NCI-H1694 (cell line): ENCODE data around the gene CHCHD5.
"Not testable (repeated sequence)": the region's sequence is repeated elsewhere in the genome, so short reads cannot be mapped to it uniquely, and the experiment has no call there.

Experiments used
- DNase-seq: peaks from one replicate; lab custom pipeline; 2025; lab: John Stamatoyannopoulos, UW

CHCHD5 gene

DNA sequence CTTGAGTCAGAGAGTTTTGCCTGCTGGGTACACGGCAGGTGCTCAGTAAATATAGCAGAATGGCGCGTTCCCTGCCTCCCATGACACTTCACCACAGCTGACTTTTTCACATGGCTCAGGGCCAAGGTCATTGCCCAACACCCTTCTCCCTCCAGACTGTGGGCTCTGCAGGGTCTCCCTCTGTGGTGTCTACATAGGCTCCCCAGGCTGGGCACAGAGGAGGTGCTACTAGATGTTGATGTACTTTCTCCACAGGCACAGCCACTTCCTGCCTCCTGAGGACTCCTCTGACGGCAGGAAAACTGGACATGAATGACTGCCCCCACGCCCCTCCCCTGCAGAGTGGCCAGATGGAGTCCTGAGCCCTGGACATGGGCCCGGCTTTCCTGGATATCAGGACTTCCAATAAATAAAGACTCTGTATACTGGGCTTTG, 4.2 kb downstream of the CHCHD5 start:
- DNase-seq, result no peak

DNA sequence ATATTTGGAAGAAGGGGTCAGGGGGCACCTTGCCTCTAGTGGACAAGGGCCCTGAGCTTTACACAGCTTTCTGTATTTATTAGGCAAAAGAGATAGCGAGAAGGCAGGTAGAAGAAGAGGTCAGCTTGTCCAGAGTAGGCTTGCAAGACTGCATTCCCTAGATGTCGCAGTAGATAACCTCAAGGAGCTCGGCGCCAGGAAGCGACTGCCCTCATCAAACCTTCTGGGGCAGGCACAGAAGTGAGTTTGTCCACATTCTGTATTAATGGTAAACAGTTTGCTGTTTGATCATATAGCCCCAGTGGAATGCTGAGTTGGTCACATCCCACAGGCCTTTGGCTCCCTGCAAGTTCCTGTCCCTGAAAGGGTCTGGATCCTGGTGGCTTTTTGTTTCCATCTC, 7.0 kb downstream of the CHCHD5 start:
- DNase-seq, result no peak

DNA sequence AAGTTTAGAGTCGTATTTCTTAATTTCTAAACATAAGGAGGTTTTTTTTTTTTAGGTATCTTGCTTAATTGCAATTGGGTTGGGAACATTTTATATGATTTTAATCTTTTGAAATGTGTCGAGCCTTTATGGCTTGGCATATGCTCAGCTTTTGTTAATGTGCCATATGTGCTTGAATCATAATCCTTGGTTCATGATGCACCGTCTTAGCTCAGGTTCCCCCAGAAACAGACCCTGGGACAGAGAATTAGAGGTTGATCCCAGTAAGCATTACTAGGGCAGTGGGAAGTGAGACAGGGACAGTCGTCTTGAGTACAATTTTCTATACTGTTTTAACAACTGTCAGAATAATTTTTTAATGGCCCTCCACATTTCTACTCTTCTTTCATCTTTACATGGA, 9.3 kb downstream of the CHCHD5 start:
- no peak for DNase-seq

DNA sequence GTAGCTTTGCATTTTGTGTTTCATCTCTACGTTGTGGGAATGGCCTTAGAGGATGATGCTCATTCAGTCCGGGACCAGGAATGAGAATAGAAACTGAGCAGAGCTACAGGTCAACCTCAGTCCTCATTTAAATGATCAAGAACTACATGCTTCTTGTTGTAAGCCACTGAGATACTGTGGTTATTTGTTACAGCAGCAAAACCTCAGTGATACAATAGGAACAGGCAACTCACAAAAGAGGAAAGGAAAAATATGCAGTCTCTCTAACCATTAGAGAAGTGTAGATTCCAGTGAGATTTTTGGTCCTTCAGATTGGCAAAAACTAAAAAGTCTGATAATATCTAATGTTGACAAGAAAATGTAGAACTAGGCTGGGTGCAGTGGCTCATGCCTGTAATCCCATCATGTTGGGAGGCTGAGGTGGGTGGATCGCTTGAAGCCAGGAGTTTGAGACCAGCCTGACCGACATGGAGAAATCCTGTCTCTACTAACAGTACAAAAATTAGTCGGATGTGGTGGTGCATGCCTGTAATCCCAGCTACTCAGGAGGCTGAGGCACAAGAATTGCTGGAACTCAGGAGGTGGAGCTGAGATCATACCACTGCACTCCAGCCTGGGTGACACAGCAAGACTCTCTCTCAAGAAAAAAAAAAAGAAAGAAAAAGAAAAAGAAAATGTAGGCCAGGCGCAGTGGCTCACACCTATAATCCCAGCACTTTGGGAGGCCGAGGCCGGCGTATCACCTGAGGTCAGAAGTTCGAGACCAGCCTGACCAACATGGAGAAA, 13.3 kb downstream of the CHCHD5 start:
- DNase-seq, result no peak

DNA sequence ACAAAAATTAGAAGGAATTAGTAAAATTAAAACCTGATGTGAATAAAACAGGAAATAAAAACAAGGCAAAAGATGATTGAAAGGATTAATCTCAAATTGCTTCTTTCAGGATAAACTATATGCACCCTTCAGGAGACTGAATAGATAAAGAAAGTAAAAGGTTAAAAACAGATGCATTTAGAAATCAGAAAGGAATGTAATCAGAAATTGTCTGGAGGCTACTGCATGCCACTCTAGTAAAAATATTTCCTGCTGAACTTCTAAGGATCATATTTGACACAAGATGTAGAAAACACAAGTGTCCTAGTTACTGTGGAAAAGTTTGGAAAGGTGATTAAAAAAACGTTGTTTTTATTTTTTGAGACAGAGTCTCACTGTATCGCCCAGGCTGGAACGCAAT, 16.2 kb downstream of the CHCHD5 start:
- DNase-seq, result no peak

DNA sequence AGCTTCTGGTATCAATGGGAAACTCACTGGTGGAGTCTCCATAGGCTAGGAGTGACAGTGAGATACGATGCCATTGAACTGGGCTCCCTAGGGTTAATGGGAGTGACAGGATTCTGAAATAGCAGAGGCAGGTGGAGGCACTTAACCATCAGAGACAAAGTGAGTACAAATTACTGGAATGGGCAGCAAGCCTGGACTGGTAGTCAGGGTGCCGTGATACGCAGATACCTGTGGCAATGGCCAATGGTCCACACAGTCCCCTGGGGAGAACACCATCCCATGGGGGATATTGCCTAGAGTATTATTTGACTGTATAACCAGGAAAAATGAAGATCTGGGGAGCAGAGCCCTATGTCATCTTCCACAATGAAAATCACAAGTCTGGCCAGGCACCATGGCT, 17.3 kb downstream of the CHCHD5 start:
- no peak for DNase-seq

DNA sequence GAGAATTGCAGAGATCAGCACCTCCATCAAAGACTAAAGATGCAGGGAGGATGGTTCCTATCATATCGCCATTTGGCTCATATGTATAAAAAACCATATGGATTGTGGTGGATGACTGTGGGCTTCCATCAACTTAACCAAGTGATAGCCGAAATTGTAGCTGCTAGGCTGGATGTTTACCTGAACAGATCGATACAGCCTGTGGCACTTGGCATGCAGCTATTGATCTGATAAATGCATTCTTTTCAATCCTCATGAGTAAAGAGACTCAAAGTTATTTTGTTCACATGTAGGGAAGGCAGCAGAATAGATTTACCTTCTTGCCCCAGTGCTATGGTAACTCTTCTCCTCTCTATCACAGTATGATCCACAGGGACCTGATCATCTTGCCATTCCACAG, 18.5 kb downstream of the CHCHD5 start:
- DNase-seq, result no peak

DNA sequence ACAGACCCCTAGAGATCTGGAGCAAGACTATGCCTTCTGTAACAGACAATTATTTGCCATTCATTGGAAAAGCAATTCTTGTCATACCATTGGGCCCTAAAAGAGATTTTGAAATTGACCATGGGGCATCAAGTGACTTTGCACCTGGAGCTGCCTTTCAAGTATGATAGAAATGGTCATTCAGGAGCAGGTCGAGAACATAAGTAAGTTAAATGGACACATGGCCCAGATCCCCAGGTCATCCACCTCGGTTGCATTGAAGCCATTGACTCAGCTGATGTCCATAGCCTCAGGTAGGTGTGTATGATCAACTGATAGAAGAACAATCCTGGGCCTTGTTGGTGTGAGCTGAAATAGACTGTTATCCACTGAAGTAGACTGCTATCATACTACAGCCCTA, 19.3 kb downstream of the CHCHD5 start:
- no peak for DNase-seq

DNA sequence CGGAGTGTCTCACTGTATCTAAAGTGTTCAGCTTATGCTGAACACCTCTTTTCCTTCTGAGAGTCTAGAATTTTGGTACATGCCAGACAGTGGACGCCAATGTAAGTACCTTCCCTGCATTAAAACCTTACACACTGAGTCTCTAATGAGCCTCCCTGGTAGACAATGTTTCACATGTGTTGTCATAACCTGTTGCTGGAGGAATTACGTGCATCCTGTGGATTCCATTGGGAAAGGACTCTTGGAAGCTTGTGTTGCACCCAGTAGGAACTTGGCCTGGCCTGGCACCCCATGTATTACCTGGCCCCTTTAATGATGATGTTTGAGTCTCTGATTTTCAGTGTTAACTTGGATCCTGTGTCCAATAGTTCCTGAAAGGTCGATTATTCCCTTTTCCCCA, 20.5 kb downstream of the CHCHD5 start:
- DNase-seq, result no peak

DNA sequence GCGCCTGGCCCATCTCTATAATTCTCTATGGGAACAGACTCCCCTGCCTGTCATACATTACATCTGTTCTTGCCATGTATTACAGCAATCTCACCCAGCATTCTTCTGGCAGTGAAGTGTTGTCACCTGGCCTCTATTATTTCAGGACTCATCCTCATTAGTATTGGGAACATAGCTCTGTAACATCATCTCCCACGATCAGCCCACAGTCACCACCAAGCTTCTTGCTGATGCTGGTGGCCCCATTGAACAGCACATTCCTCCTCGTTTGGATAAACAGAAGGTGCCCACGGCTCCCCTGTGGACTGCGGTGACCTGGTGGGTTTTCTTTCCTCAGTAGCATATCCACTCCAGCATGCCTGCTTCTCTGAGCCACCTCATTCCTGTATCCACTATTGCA, 21.5 kb downstream of the CHCHD5 start:
- no peak for DNase-seq

DNA sequence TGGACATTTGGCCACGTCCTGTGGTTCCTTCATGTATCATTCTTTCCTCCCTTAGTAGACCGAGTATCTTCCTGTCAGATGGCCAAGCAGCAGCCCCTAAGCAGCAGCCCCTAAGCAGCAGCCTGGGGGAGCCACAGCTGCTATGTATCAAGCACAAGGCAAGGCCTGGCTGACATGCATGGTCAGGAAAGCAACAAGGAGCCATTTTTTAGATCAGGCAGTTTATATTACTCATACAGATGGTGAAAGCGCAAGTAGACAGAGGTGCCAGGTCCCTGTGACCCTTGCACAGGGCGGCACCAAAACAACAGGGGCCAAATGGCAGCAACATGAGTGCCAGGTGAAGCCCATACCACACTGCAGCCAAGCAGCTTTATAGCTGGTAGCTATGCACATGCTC, 22.1 kb downstream of the CHCHD5 start:
- no peak for DNase-seq

DNA sequence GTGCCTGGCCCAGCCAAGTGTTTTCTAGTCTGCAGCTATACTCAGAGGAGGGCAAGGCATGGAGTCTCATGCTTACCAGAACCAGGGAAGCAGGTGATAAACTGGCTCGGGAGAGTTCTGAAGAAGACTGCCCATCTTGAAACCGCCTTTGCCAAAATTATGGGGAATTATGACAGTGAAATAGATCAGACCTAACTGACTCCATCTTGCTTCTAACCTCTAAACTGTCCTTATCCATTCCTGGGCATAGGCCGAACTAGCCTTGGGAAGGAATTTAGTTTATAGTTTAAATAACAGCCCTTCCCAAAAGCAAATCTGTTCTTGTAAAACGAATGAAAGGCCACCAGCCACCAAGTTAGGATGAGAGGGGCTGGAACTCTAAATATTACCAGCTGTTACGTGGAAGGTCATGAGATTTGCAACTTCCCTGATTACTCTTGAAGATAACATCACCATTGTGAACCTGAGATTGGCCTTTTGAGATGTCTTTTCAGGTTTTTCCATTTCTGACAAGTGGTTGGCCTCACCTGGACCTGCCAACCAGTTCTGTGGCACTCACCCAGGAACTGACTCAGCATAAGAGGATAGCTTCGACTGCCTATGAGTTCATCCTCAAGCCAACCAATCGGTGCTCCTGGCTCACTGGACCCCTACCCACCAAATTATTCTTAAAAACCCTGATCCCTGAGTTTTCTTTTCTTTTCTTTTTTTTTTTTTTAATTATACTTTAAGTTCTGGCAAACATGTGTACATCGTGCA, 23.4 kb downstream of the CHCHD5 start:
- DNase-seq, result no peak

DNA sequence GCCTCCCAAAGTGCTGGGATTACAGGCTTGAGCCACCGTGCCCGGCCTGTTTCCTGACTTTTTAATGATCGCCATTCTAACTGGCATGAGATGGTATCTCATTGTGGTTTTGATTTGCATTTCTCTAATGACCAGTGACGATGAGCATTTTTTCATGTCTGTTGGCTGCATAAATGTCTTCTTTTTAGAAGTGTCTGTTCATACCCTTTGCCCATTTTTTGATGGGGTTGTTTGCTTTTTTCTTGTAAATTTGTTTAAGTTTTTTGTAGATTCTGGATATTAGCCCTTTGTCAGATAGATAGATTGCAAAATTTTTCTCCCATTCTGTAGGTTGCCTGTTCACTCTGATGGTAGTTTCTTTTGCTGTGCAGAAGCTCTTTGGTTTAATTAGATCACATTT, 24.9 kb downstream of the CHCHD5 start:
- not testable (repeated sequence) for DNase-seq

DNA sequence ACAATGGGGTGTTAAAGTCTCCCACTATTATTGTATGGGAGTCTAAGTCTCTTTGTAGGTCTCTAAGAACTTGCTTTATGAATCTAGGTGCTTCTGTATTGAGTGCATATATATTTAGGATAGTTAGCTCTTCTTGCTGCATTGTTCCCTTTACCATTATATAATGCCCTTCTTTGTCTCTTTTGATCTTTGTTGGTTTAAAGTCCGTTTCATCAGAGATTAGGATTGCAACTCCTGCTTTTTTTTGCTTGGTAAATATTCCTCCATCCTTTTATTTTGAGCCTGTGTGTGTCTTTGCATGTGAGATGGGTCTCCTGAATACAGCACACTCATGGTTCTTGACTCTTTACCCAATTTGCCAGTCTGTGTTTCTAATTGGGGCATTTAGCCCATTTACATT, 27.9 kb downstream of the CHCHD5 start:
- not testable (repeated sequence) for DNase-seq

DNA sequence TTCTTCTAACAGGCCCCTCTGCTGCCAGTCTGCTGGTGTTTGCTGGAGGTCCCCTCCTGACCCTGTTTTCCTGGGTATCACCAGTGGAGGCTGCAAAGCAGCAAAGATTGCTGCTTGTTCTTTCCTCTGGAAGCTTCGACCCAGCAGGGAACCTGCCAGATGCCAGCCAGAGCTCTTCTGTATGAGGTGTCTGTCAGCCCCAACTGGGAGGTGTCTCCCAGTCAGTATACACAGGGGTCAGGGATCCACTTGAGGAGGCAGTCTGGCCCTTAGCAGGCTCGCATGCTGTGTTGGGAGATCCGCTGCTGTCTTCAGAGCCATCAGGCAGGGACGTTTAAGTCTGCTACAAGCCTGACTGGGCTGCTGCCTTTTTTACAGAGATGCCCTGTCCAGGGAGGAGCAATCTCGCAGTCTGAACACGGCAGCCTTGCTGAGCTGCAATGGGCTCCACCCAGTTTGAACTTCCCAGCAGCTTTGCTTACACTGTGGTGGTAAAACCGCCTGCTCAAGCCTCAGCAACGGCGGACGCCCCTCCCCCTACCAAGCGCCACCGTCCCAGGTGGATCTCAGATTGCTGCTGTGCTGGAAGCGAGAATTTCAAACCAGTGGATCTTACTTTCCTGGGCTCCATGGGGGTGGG, 29.9 kb downstream of the CHCHD5 start:
- no peak for DNase-seq

DNA sequence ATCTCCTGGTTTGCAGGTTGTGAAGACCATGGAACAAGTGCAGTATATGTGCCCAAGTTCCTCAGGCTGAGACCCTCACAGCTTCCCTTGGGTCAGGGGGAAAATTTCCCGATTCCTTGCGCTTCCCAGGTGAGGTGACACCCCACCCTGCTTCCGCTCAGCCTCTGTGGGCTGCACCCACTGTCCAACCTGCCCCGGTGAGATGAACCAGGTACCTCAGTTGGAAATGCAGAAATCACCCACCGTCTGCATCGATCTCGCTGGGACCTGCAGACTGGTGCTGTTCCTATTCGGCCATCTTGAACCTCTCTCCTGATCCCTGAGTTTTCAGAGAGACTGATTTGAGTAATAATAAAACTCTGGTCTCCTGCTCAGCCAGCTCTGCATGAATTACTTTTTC, 30.6 kb downstream of the CHCHD5 start:
- DNase-seq, result no peak

DNA sequence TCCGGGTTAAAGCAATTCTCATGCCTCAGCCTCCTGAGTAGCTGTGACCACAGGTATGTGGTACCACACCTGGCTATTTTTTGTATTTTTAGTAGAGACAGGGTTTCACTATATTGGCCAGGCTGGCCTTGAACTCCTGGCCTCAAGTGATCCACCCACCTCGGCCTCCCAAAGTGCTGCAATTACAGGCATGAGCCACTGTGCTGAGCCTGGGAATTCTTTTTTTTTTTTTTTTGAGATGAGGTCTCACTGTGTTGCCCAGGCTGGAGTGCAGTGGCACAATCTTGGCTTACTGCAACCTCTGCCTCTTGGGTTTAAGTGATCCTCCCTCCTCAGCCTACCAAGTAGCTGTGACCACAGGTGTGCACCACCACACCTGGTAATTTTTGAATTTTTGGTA, 31.4 kb downstream of the CHCHD5 start:
- DNase-seq, result not testable (repeated sequence)

DNA sequence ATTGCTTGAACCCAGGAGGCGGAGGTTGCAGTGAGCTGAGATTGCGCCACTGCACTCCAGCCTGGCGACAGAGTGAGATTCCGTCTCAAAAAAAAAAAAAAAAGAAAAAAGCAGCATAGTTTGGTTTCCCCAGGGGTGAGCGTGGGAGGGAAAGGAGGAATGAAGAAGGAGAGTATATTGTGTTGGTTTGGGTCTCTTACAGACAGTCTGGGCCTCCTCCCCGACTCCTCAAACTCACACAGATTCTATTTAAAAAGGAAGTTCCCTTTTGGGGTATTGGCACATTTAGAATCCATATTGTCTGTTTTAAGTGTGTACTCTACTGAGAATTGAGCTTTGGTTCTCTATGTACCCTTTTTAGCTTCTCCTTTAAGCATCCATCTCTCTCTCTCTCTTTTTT, 34.0 kb downstream of the CHCHD5 start:
- DNase-seq, result no peak

DNA sequence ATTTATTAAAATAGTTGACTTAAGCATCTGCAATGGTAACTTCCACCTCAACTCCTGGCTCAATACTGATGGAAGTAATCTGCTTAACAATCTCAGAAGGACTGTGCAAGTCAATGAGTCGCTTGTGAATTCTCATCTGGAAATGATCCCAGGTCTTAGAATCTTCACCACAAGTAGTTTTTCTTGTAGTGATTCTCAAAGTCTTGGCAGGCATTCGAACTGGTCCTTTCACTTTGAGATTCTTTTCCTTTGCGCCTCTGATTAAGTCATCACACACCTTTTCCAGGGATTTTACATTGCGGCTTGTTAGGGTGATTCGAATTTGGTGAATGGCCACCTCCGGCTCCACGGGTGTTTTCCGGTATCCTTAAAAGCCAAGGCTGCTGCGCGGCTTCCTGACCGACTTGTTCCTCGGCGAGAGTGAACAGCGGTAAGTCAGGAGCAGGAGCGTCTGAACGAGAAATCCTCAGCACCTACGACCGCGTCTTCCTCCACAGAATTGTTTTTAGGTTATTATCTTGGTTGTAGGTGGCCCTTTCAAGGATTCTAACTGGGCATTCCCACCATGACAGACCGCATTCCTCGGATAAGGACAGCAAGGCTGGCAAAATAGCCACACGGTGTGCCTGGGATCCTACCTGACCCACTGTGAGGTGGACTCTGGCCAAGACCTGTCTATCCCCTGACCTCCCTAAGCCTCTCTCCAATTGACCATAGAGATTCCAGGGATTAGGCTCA, 37.5 kb downstream of the CHCHD5 start:
- DNase-seq, result no peak

DNA sequence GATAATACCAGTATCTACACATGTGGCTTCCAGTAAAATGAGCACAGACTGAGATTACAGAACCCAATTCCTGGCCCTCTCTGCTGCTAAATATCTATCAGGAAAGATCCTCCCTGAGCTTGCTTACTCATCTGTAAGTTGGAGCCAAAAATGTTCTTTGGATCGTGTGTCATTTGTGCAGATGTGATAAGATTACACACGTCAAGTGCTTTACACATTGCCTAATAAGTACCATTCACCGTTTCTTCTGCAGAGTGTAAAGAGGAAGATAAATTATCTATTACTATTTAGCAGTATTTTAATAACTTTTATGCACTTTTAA, 38.1 kb downstream of the CHCHD5 start:
- DNase-seq, result no peak

DNA sequence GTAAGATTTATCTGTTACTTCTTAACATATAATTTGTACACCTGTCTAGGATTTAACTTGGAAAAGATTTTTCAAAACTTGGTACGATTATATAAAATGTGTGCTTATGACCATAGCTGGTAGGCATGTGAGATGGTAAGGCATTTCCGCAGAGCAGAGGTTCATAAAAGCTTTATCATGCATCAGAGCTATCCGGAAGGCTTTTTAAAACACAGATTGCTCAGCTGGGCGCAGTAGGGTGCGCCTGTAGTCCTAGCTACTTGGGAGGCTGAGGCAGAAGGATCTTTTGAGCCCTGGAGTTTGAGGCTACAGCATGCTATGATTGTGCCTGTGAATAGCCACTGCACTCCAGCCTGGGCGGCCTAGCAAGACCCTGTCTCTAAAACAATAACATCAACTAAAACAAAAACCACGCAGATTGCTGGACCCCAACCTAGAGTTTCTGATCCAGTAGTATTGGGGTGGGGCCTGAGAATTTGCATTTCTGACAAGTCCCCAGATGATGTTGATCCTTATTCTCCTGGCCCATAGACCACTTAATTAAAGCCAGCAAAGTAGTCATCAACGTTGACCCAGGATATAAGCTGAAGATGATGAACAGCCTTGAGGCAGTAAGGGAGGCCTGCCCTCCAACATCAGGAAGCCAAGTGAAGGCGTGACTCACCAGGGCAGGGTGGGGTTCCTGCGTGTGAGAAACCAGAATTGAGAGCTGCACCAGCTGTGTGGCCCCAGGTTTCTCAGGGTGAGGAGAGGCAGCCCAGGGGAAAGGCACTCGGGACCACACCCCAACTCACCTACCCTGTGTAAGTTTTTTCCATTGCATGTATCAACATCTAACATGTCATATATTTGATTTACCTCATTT, 39.7 kb downstream of the CHCHD5 start:
- DNase-seq, result no peak
